Diencephalon (tissue), 1 donor: Measurements from ENCODE around the gene ADORA2B. TPM values are rescaled to one million over a fixed set of nuclear protein-coding genes. Genes with fewer than 3 reads are reported as not detected.

Experiments
- total RNA-seq: library from RNA; depleted of rRNA; stranded (reverse); fragments of >200 nt; gene quantifications from one replicate; pipeline ENCODE4 v1.2.3, GENCODE V29; 2014

Gene ADORA2B
- 4.4 TPM for total RNA-seq

GRCh38 chr17:15944759-15945526 lies at the start of gene ADORA2B:
Gene ADORA2B (plus strand): TSS chr17:15945130. CDS start chr17:15945249, 119 bp downstream.

GRCh38 chr17:15999141-15999973 lies 54.4 kb downstream of the ADORA2B start, which contains the start of the genes TTC19 and ZSWIM7:
Gene TTC19 (plus strand): TSS chr17:15999824. CDS start chr17:15999849, 25 bp downstream.
Gene ZSWIM7 (minus strand): TSS chr17:15999704. CDS start chr17:15999594, 110 bp downstream.

Other genes with a start within 250 kb of the ADORA2B start
- gene ZNF286A, start 245.4 kb upstream of the ADORA2B start, total RNA-seq, result 108 TPM
- gene TBC1D26, start 212.8 kb upstream of the ADORA2B start, total RNA-seq, result 0.23 TPM
- 25.4 TPM for gene ZSWIM7, start 54.6 kb downstream of the ADORA2B start, total RNA-seq
- 59.3 TPM for gene TTC19, start 54.7 kb downstream of the ADORA2B start, total RNA-seq